Heart left ventricle (tissue), 16 donors: ENCODE measurements around the gene RANBP10. TPM values are rescaled to one million over a fixed set of nuclear protein-coding genes. Genes with fewer than 3 reads are reported as not detected.

ENCODE experiments used
- ATAC-seq, 4 donors: fragments of 200-7000 bp; cut with Tn5 transposase; one replicate each; pipeline ENCODE4 v1.9.1; 2020 to 2022; ENCODE audit warnings: moderate library complexity in 4 of 4, mild to moderate bottlenecking in 3 of 4, moderate number of reproducible peaks in 1 of 4
- DNase-seq, 5 donors: peaks; one replicate each; pipeline ENCODE4 v3.0.0-alpha.2; 2020
- H3K27ac ChIP-seq, 12 donors: fragments of 200-600 bp; sonication (generic) in 4 of 12; one replicate each; pipeline versions ENCODE4 v1.5.0 to v1.8.0; 2016 to 2022; ENCODE audit warnings: mild to moderate bottlenecking in 2 of 12
- H3K27me3 ChIP-seq, 9 donors: fragments of 200-600 bp; sonication (generic) in 2 of 9; one replicate each; pipeline versions ENCODE4 v1.5.1 to v1.8.0; 2016 to 2022; ENCODE audit warnings: mild to moderate bottlenecking in 3 of 9
- H3K36me3 ChIP-seq, 9 donors: fragments of 200-600 bp; sonication (generic) in 2 of 9; one replicate each; pipeline versions ENCODE4 v1.5.0 to v1.8.0; 2018 to 2022; ENCODE audit warnings: mild to moderate bottlenecking in 2 of 9
- H3K4me1 ChIP-seq, 12 donors: fragments of 200-600 bp; sonication (generic) in 4 of 12; one replicate each; pipeline versions ENCODE4 v1.5.0 to v1.8.0; 2016 to 2022; ENCODE audit warnings: mild to moderate bottlenecking in 3 of 12
- H3K4me3 ChIP-seq, 12 donors: fragments of 200-600 bp; sonication (generic) in 4 of 12; one replicate each; pipeline versions ENCODE4 v1.5.0 to v1.8.0; 2017 to 2022; ENCODE audit warnings: mild to moderate bottlenecking in 9 of 12, moderate library complexity in 4 of 12
- H3K9me3 ChIP-seq, 12 donors: fragments of 200-600 bp; sonication (generic) in 4 of 12; one replicate each; pipeline versions ENCODE4 v1.5.0 to v1.8.0; 2016 to 2022; ENCODE audit warnings: mild to moderate bottlenecking in 1 of 12
- POLR2A ChIP-seq, 2 donors: fragments of 450-650 bp; IDR thresholded peaks; one replicate each; pipeline ENCODE4 v1.6.1; 2017; ENCODE audit warnings: antibody characterized with exemption in 2 of 2, mild to moderate bottlenecking in 2 of 2, moderate library complexity in 2 of 2
- WGBS, 4 donors: extraction: QIAGEN DNeasy Blood & Tissue Kit in 2 of 4; methylation state at CpG; one replicate each; pipeline versions ENCODE4 v1.1.5 to v1.1.7; 2013 to 2018; 5-methylcytosine and 5-hydroxymethylcytosine counted together
- intact Hi-C, 10 donors: fragments of 100-400 bp; cut with DNase I; formaldehyde crosslinking; loops; one replicate each; pipeline versions ENCODE4 v1.11.1 to v1.14.2; 2022
- polyA plus RNA-seq, 2 donors: library from polyadenylated mRNA; stranded (reverse); fragments of 200-250 nt; gene quantifications; one replicate each; pipeline ENCODE4 v1.2.3, GENCODE V29; 2013
- total RNA-seq, 9 donors: library from RNA; depleted of rRNA in 2 of 9; stranded (reverse); fragments of >200 nt in 2 of 9; fragmentation: NEBNext Ultra II Directional in 3 of 9; extraction: Animal tissue kit (Norgen Biotek cat#: 25700) in 3 of 9; gene quantifications; one replicate each; pipeline versions ENCODE4 v1.1.0 to v1.2.4, GENCODE V29; 2016 to 2023
- TF ChIP-seq, protein P1 (sequence below), 12 donors: fragments of 200-600 bp; sonication (generic) in 4 of 12; IDR thresholded peaks; one replicate each; pipeline versions ENCODE4 v1.5.0 to v1.8.0; 2018 to 2022; ENCODE audit warnings: antibody characterized with exemption in 12 of 12, mild to moderate bottlenecking in 5 of 12
- donor health status: ischemic (EF 13 %, LVEDD 7.1; RV severe dilation, severe dysfunction).
- donor health status: healthy with polysubstance abuse.
- donor health status: DM: no; HTN: yes; CAD: no.
- donor health status: DM: no; HTN: no; CAD: no.
- donor health status: ischemic (EF 25% LVEDD 6.9; RV normal size, moderate dysfunction).
- donor health status: ischemic (EF 25% LVEDD 5.7; RV mildly dilated, moderate dysfunction).
- donor health status: healthy.
- donor health status: DM: yes; HTN: yes; CAD: no.
- donor health status: ischemic (EF 35%, LVEDD 5.7; RV mildly dilated, moderate dysfunction).
- donor health status: nonischemic (EF 11% LVEDD 7.7; RV severe dilation, severe dysfunction).
- donor health status: DM: yes; HTN: yes; CAD: no.
- donor health status: PGD.
- donor health status: ischemic (EF 29% LVEDD 5.4; RV normal size, mild dysfunction).
- donor health status: nonischemic (EF 23%, LVEDD 6.1; RV moderate dilation, normal function).

RANBP10 gene
- total and polyA plus RNA-seq, 11 donors, result 5.6 to 19.7 (median 11.8) TPM

GRCh38 chr16:67833030-67833414 lies 26.7 kb upstream of the RANBP10 start:
- peak in 1 of 5 donors; percentile 18 for DNase-seq
- H3K4me3 ChIP-seq, result peak overlapping the region; percentile 60 to 94 (median 81)
- intact Hi-C loops, result loop anchor here in 7 of 10 donors (5.0 to 10.0 kb wide), 5 partner anchors 39 to 168 kb away; partner anchors contain the start of genes EDC4 (in 2 of the 7), ACD (in 1 of the 7), C16orf86 (in 1 of the 7) and ENKD1 (in 1 of the 7)
- no peaks in the 10 kb centered on the region for H3K27me3 ChIP-seq
- TF ChIP-seq, protein P1, sequence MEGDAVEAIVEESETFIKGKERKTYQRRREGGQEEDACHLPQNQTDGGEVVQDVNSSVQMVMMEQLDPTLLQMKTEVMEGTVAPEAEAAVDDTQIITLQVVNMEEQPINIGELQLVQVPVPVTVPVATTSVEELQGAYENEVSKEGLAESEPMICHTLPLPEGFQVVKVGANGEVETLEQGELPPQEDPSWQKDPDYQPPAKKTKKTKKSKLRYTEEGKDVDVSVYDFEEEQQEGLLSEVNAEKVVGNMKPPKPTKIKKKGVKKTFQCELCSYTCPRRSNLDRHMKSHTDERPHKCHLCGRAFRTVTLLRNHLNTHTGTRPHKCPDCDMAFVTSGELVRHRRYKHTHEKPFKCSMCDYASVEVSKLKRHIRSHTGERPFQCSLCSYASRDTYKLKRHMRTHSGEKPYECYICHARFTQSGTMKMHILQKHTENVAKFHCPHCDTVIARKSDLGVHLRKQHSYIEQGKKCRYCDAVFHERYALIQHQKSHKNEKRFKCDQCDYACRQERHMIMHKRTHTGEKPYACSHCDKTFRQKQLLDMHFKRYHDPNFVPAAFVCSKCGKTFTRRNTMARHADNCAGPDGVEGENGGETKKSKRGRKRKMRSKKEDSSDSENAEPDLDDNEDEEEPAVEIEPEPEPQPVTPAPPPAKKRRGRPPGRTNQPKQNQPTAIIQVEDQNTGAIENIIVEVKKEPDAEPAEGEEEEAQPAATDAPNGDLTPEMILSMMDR (IDR thresholded peaks at IDR 0.05), result no peak
- ATAC-seq, result peak in 2 of 4 donors; percentile 1 to 16
- peaks cover 0 to 43% (median 40%) of the 10 kb centered on the region in 9 donors for H3K36me3 ChIP-seq
- peak overlapping the region in 10 of 12 donors; percentile 1 to 86 (median 72) for H3K27ac ChIP-seq
- WGBS, 4 donors, result 0 to 2% (median 0%) methylated on average over 3 of the region's 3 CpGs
- H3K4me1 ChIP-seq, result peaks cover 0 to 19% (median 14%) of the 10 kb centered on the region in 12 donors
- no peaks in the 10 kb centered on the region for H3K9me3 ChIP-seq

- Histone ChIP-seq H3K27me3 (no peaks in the 10 kb centered on the region), H3K36me3 (peaks cover 0 to 58% (median 40%) of the 10 kb centered on the region in 9 donors), H3K9me3 (no peaks in the 10 kb centered on the region), H3K4me3 (no peak overlapping the region), H3K4me1 (peaks cover 0 to 13% (median 8%) of the 10 kb centered on the region in 12 donors), H3K27ac (no peak overlapping the region)
- 94 to 96% (median 96%) methylated on average over 4 of the region's 4 CpGs; no CpG with 5 or more reads in 1 of the 4 donors for WGBS, 4 donors
- DNase-seq (peak in 1 of 5 donors; percentile 39), ATAC-seq (no peak)
- TF ChIP-seq POLR2A (IDR thresholded peaks at IDR 0.05), result no peak
- TF ChIP-seq, protein P1 (IDR thresholded peaks at IDR 0.05), result no peak
- intact Hi-C loops, result loop anchor here in 1 of 10 donors (5.0 kb wide), 2 partner anchors 156 to 214 kb away; no protein-coding TSS in a partner anchor
These were observed 22.3 kb upstream of the RANBP10 start for GRCh38 chr16:67828651-67829050.

- Histone ChIP-seq H3K36me3 (peaks cover 0 to 45% (median 28%) of the 10 kb centered on the region in 9 donors), H3K9me3 (no peaks in the 10 kb centered on the region), H3K4me1 (no peaks in the 10 kb centered on the region), H3K27ac (no peak overlapping the region), H3K4me3 (no peak overlapping the region), H3K27me3 (no peaks in the 10 kb centered on the region)
- intact Hi-C loops, result loop anchor here in 1 of 10 donors (5.0 kb wide), 2 partner anchors 154 to 216 kb away; no protein-coding TSS in a partner anchor
- DNase-seq, result peak in 1 of 5 donors; percentile 42
- ATAC-seq, result no peak
- WGBS, 4 donors, result 88 to 96% (median 94%) methylated on average over 9 to 14 of the region's 14 CpGs
- no peak for TF ChIP-seq POLR2A (IDR thresholded peaks at IDR 0.05)
- TF ChIP-seq, protein P1 (IDR thresholded peaks at IDR 0.05), result no peak
These were observed 19.5 kb upstream of the RANBP10 start for GRCh38 chr16:67825906-67826305.

DNA sequence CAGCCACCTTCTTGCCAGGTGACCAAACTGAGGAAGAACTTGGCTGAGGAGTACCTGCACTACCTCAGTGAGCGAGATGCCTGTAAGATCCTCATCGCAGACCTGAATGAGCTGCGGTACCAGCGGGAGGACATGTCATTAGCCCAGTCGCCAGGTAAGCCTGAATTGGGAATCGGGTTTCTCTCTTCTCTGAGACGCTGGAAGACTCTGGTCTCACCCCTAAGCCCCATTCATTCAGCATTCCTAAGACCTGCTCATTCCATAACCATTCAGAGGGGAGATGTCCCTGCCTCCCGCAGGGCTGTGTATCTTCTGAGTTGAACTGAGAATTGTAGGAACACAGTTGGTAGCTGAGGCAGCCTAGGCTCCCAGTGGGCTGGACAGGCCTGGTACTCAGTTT lies 18.8 kb upstream of the RANBP10 start:
- intact Hi-C loops, result loop anchor here in 1 of 10 donors (5.0 kb wide), 2 partner anchors 153 to 217 kb away; no protein-coding TSS in a partner anchor
- ATAC-seq (no peak), DNase-seq (peak in 1 of 5 donors; percentile 11)
- Histone ChIP-seq H3K27me3 (no peaks in the 10 kb centered on the region), H3K9me3 (no peaks in the 10 kb centered on the region), H3K27ac (no peak overlapping the region), H3K4me3 (no peak overlapping the region), H3K36me3 (peaks cover 0 to 38% (median 20%) of the 10 kb centered on the region in 9 donors), H3K4me1 (no peaks in the 10 kb centered on the region)
- TF ChIP-seq, protein P1 (IDR thresholded peaks at IDR 0.05), result no peak
- no peak for TF ChIP-seq POLR2A (IDR thresholded peaks at IDR 0.05)
- 87 to 91% (median 88%) methylated on average over 8 of the region's 8 CpGs for WGBS, 4 donors
